Heart left ventricle (tissue), 16 donors: ENCODE data around the gene DPP8. TPM values are rescaled to one million over a fixed set of nuclear protein-coding genes. Genes with fewer than 3 reads are reported as not detected.

Experiments used
- ATAC-seq, 4 donors: fragments of 200-7000 bp; cut with Tn5 transposase; one replicate each; pipeline ENCODE4 v1.9.1; 2020 to 2022; ENCODE audit warnings: moderate library complexity in 4 of 4, mild to moderate bottlenecking in 3 of 4, moderate number of reproducible peaks in 1 of 4
- DNase-seq, 5 donors: peaks; one replicate each; pipeline ENCODE4 v3.0.0-alpha.2; 2020
- H3K27ac ChIP-seq, 12 donors: fragments of 200-600 bp; sonication (generic) in 4 of 12; one replicate each; pipeline versions ENCODE4 v1.5.0 to v1.8.0; 2016 to 2022; ENCODE audit warnings: mild to moderate bottlenecking in 2 of 12
- H3K27me3 ChIP-seq, 9 donors: fragments of 200-600 bp; sonication (generic) in 2 of 9; one replicate each; pipeline versions ENCODE4 v1.5.1 to v1.8.0; 2016 to 2022; ENCODE audit warnings: mild to moderate bottlenecking in 3 of 9
- H3K36me3 ChIP-seq, 9 donors: fragments of 200-600 bp; sonication (generic) in 2 of 9; one replicate each; pipeline versions ENCODE4 v1.5.0 to v1.8.0; 2018 to 2022; ENCODE audit warnings: mild to moderate bottlenecking in 2 of 9
- H3K4me1 ChIP-seq, 12 donors: fragments of 200-600 bp; sonication (generic) in 4 of 12; one replicate each; pipeline versions ENCODE4 v1.5.0 to v1.8.0; 2016 to 2022; ENCODE audit warnings: mild to moderate bottlenecking in 3 of 12
- H3K4me3 ChIP-seq, 12 donors: fragments of 200-600 bp; sonication (generic) in 4 of 12; one replicate each; pipeline versions ENCODE4 v1.5.0 to v1.8.0; 2017 to 2022; ENCODE audit warnings: mild to moderate bottlenecking in 9 of 12, moderate library complexity in 4 of 12
- H3K9me3 ChIP-seq, 12 donors: fragments of 200-600 bp; sonication (generic) in 4 of 12; one replicate each; pipeline versions ENCODE4 v1.5.0 to v1.8.0; 2016 to 2022; ENCODE audit warnings: mild to moderate bottlenecking in 1 of 12
- POLR2A ChIP-seq, 2 donors: fragments of 450-650 bp; IDR thresholded peaks; one replicate each; pipeline ENCODE4 v1.6.1; 2017; ENCODE audit warnings: antibody characterized with exemption in 2 of 2, mild to moderate bottlenecking in 2 of 2, moderate library complexity in 2 of 2
- WGBS, 4 donors: extraction: QIAGEN DNeasy Blood & Tissue Kit in 2 of 4; methylation state at CpG; one replicate each; pipeline versions ENCODE4 v1.1.5 to v1.1.7; 2013 to 2018; 5-methylcytosine and 5-hydroxymethylcytosine counted together
- intact Hi-C, 10 donors: fragments of 100-400 bp; cut with DNase I; formaldehyde crosslinking; loops; one replicate each; pipeline versions ENCODE4 v1.11.1 to v1.14.2; 2022
- polyA plus RNA-seq, 2 donors: library from polyadenylated mRNA; stranded (reverse); fragments of 200-250 nt; gene quantifications; one replicate each; pipeline ENCODE4 v1.2.3, GENCODE V29; 2013
- total RNA-seq, 9 donors: library from RNA; depleted of rRNA in 2 of 9; stranded (reverse); fragments of >200 nt in 2 of 9; fragmentation: NEBNext Ultra II Directional in 3 of 9; extraction: Animal tissue kit (Norgen Biotek cat#: 25700) in 3 of 9; gene quantifications; one replicate each; pipeline versions ENCODE4 v1.1.0 to v1.2.4, GENCODE V29; 2016 to 2023
- TF ChIP-seq, protein P1 (sequence below), 12 donors: fragments of 200-600 bp; sonication (generic) in 4 of 12; IDR thresholded peaks; one replicate each; pipeline versions ENCODE4 v1.5.0 to v1.8.0; 2018 to 2022; ENCODE audit warnings: antibody characterized with exemption in 12 of 12, mild to moderate bottlenecking in 5 of 12
- donor health status: ischemic (EF 13 %, LVEDD 7.1; RV severe dilation, severe dysfunction).
- donor health status: healthy with polysubstance abuse.
- donor health status: DM: no; HTN: yes; CAD: no.
- donor health status: DM: no; HTN: no; CAD: no.
- donor health status: ischemic (EF 25% LVEDD 6.9; RV normal size, moderate dysfunction).
- donor health status: ischemic (EF 25% LVEDD 5.7; RV mildly dilated, moderate dysfunction).
- donor health status: healthy.
- donor health status: DM: yes; HTN: yes; CAD: no.
- donor health status: ischemic (EF 35%, LVEDD 5.7; RV mildly dilated, moderate dysfunction).
- donor health status: nonischemic (EF 11% LVEDD 7.7; RV severe dilation, severe dysfunction).
- donor health status: DM: yes; HTN: yes; CAD: no.
- donor health status: PGD.
- donor health status: ischemic (EF 29% LVEDD 5.4; RV normal size, mild dysfunction).
- donor health status: nonischemic (EF 23%, LVEDD 6.1; RV moderate dilation, normal function).

The DPP8 gene
- total and polyA plus RNA-seq, 11 donors: 10.0 to 44.5 (median 39.2) TPM

DNA sequence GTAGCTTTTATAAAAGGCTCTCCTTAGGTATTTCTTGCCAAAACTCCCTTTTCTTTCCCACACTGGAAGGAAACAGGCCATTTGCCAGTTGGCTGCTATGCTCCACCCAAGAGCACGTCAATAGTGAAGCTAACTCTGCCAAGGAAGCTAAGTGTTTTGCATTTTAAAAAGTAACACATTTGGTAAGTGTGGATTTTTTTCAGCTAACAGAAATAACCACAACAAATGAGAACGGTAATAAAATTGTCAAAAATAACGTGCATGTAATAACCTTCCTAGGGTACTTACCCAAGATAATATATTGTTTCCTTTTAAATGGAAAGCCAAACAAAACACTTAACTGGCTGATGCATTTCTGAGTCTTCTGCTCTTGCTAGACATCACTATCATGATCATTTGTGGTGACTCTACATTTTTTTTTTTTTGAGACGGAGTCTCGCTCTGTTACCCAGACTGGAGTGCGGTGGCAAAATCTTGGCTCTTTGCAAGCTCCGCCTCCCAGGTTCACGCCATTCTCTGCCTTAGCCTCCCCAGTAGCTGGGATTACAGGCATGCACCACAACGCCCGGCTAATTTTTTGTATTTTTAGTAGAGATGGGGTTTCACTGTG is 4.6 kb downstream of the DPP8 start:
- ATAC-seq: peak; percentile 30 to 73 (median 52)
- WGBS, 4 donors: 28 to 53% (median 34%) methylated on average over 10 of the region's 10 CpGs
- Histone ChIP-seq H3K4me1 (peaks cover 8 to 65% (median 47%) of the 10 kb centered on the region in 12 donors), H3K36me3 (peaks cover 0 to 54% (median 44%) of the 10 kb centered on the region in 9 donors), H3K4me3 (peak overlapping the region in 10 of 12 donors; percentile 13 to 52 (median 30)), H3K27ac (peak overlapping the region; percentile 10 to 80 (median 65)), H3K27me3 (no peaks in the 10 kb centered on the region), H3K9me3 (peaks cover 0 to 2% (median 0%) of the 10 kb centered on the region in 12 donors)
- TF ChIP-seq, protein P1, sequence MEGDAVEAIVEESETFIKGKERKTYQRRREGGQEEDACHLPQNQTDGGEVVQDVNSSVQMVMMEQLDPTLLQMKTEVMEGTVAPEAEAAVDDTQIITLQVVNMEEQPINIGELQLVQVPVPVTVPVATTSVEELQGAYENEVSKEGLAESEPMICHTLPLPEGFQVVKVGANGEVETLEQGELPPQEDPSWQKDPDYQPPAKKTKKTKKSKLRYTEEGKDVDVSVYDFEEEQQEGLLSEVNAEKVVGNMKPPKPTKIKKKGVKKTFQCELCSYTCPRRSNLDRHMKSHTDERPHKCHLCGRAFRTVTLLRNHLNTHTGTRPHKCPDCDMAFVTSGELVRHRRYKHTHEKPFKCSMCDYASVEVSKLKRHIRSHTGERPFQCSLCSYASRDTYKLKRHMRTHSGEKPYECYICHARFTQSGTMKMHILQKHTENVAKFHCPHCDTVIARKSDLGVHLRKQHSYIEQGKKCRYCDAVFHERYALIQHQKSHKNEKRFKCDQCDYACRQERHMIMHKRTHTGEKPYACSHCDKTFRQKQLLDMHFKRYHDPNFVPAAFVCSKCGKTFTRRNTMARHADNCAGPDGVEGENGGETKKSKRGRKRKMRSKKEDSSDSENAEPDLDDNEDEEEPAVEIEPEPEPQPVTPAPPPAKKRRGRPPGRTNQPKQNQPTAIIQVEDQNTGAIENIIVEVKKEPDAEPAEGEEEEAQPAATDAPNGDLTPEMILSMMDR (IDR thresholded peaks at IDR 0.05): no peak
- TF ChIP-seq POLR2A (IDR thresholded peaks at IDR 0.05): no peak
- DNase-seq: peak in 4 of 5 donors; percentile 50 to 76 (median 73)
- intact Hi-C loops: no loop called here

DNA sequence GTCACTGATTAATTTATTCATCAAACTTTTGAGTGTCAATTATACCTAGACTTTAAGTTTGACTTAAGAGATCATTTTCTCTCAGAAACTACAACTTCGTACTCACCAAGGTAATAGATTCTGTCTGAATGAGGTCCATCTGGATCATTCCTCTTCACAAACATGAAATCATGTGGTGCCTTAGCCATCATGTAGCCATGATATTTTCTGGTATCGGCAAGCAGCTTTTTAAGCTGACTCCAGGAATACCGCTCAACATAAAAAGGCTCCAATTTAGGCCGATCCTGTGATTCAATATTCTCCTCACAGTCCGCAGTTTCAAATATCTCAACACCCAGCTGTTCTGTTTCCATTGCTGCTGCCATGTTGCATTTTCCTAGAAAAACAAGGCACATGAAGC is 5.3 kb downstream of the DPP8 start:
- H3K9me3 ChIP-seq: no peaks in the 10 kb centered on the region
- intact Hi-C loops: no loop called here
- DNase-seq: no peak
- H3K27me3 ChIP-seq: no peaks in the 10 kb centered on the region
- 69 to 82% (median 73%) methylated on average over 5 of the region's 5 CpGs for WGBS, 4 donors
- peak in 1 of 4 donors; percentile 5 for ATAC-seq
- H3K4me3 ChIP-seq: peak overlapping the region in 10 of 12 donors; percentile 13 to 52 (median 30)
- peaks cover 0 to 61% (median 49%) of the 10 kb centered on the region in 9 donors for H3K36me3 ChIP-seq
- TF ChIP-seq POLR2A (IDR thresholded peaks at IDR 0.05): no peak
- TF ChIP-seq, protein P1 (IDR thresholded peaks at IDR 0.05): no peak
- peak overlapping the region; percentile 43 to 80 (median 66) for H3K27ac ChIP-seq
- peaks cover 8 to 68% (median 46%) of the 10 kb centered on the region in 12 donors for H3K4me1 ChIP-seq

DNA sequence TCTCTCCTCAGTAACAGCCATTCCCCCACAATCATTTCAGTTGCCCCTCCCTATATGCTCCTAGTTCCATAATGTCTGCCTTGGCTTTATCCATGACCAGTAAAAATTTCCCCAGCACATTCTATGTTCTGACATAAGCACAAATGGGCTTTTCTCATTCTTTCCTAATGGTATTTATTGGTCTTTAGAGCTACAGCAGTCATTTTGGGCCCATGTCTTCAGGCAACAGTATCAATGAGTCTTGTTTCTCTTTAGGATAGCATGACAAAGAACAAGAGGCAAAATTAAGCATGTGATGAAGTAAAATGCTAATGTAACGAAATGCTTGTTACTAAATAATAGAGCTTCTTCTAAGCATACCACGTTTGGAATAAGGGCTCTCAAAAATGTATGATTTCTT is 8.2 kb downstream of the DPP8 start:
- intact Hi-C loops: no loop called here
- TF ChIP-seq POLR2A (IDR thresholded peaks at IDR 0.05): no peak
- TF ChIP-seq, protein P1 (IDR thresholded peaks at IDR 0.05): no peak
- Histone ChIP-seq H3K36me3 (peaks cover 0 to 81% (median 65%) of the 10 kb centered on the region in 9 donors), H3K27me3 (no peaks in the 10 kb centered on the region), H3K9me3 (no peaks in the 10 kb centered on the region), H3K27ac (no peak overlapping the region), H3K4me3 (no peak overlapping the region), H3K4me1 (peaks cover 3 to 44% (median 25%) of the 10 kb centered on the region in 12 donors)
- WGBS, 4 donors: 84 to 100% (median 95%) methylated on average over 2 of the region's 2 CpGs
- DNase-seq (no peak), ATAC-seq (no peak)

DNA sequence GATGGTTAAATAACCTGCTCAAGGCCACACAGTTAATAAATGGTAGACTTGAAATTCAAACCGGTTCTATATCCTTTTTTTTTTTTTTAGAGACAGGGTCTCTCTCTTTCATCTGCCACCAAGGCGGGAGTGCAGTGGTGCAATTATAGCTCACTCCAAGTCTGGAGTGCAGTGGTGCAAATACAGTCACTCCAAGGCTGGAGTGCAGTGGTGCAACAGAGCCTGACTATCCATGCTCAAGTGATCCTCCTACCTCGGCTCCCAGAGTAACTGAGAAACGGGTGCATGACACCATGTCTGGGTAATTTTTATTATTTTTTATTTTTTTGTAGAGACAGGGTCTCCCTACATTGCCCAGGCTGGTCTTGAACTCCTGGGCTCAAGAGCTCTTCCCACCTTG is 23.4 kb downstream of the DPP8 start:
- intact Hi-C loops: no loop called here
- H3K36me3 ChIP-seq: peaks cover 0 to 98% (median 87%) of the 10 kb centered on the region in 9 donors
- H3K4me1 ChIP-seq: peaks cover 0 to 4% (median 0%) of the 10 kb centered on the region in 12 donors
- no peaks in the 10 kb centered on the region for H3K9me3 ChIP-seq
- H3K4me3 ChIP-seq: no peak overlapping the region
- H3K27ac ChIP-seq: no peak overlapping the region
- no peak for DNase-seq
- TF ChIP-seq, protein P1 (IDR thresholded peaks at IDR 0.05): no peak
- no peak for TF ChIP-seq POLR2A (IDR thresholded peaks at IDR 0.05)
- 91 to 93% (median 91%) methylated on average over 4 of the region's 4 CpGs for WGBS, 4 donors
- no peaks in the 10 kb centered on the region for H3K27me3 ChIP-seq
- no peak for ATAC-seq
